DMS 273 (cell line): ENCODE measurements around the gene SPG11.
"Not testable (repeated sequence)": the region's sequence is repeated elsewhere in the genome, so short reads cannot be mapped to it uniquely, and the experiment has no call there.

ENCODE experiments used
- DNase-seq: peaks from one replicate; lab custom pipeline; 2025; ENCODE audit not compliant: unreplicated experiment; lab: John Stamatoyannopoulos, UW

SPG11 gene, protein sequence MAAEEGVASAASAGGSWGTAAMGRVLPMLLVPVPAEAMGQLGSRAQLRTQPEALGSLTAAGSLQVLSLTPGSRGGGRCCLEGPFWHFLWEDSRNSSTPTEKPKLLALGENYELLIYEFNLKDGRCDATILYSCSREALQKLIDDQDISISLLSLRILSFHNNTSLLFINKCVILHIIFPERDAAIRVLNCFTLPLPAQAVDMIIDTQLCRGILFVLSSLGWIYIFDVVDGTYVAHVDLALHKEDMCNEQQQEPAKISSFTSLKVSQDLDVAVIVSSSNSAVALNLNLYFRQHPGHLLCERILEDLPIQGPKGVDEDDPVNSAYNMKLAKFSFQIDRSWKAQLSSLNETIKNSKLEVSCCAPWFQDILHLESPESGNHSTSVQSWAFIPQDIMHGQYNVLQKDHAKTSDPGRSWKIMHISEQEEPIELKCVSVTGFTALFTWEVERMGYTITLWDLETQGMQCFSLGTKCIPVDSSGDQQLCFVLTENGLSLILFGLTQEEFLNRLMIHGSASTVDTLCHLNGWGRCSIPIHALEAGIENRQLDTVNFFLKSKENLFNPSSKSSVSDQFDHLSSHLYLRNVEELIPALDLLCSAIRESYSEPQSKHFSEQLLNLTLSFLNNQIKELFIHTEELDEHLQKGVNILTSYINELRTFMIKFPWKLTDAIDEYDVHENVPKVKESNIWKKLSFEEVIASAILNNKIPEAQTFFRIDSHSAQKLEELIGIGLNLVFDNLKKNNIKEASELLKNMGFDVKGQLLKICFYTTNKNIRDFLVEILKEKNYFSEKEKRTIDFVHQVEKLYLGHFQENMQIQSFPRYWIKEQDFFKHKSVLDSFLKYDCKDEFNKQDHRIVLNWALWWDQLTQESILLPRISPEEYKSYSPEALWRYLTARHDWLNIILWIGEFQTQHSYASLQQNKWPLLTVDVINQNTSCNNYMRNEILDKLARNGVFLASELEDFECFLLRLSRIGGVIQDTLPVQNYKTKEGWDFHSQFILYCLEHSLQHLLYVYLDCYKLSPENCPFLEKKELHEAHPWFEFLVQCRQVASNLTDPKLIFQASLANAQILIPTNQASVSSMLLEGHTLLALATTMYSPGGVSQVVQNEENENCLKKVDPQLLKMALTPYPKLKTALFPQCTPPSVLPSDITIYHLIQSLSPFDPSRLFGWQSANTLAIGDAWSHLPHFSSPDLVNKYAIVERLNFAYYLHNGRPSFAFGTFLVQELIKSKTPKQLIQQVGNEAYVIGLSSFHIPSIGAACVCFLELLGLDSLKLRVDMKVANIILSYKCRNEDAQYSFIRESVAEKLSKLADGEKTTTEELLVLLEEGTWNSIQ (N-terminal part only)

GRCh38 chr15:44663410-44664308 lies at the start of gene SPG11:
TSS of gene SPG11 (minus strand) at chr15:44663662. CDS start at chr15:44663647, 15 bp downstream.
- peak; percentile 97 for DNase-seq

DNA sequence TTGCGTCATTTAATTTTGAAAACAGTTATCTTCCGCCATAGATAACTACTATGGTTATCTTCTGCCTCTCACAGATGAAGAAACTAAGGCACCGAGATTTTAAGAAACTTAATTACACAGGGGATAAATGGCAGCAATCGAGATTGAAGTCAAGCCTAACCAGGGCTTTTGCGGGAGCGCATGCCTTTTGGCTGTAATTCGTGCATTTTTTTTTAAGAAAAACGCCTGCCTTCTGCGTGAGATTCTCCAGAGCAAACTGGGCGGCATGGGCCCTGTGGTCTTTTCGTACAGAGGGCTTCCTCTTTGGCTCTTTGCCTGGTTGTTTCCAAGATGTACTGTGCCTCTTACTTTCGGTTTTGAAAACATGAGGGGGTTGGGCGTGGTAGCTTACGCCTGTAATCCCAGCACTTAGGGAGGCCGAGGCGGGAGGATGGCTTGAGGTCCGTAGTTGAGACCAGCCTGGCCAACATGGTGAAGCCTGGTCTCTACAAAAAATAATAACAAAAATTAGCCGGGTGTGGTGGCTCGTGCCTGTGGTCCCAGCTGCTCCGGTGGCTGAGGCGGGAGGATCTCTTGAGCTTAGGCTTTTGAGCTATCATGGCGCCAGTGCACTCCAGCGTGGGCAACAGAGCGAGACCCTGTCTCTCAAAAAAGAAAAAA lies 49.0 kb upstream of the SPG11 start:
- peak; percentile 82 for DNase-seq

- DNase-seq = peak; percentile 62
Observed at GRCh38 chr15:44711743-44712345, 48.4 kb upstream of the SPG11 start.

GRCh38 chr15:44711096-44711742 lies 47.8 kb upstream of the SPG11 start, which contains the start of the genes B2M and PATL2:
TSS of gene B2M (plus strand) at chr15:44711517. CDS start at chr15:44711547, 30 bp downstream.
TSS of gene PATL2 (minus strand) at chr15:44711323. CDS start at chr15:44676490, 34,833 bp downstream.
- peak; percentile 96 for DNase-seq

DNA sequence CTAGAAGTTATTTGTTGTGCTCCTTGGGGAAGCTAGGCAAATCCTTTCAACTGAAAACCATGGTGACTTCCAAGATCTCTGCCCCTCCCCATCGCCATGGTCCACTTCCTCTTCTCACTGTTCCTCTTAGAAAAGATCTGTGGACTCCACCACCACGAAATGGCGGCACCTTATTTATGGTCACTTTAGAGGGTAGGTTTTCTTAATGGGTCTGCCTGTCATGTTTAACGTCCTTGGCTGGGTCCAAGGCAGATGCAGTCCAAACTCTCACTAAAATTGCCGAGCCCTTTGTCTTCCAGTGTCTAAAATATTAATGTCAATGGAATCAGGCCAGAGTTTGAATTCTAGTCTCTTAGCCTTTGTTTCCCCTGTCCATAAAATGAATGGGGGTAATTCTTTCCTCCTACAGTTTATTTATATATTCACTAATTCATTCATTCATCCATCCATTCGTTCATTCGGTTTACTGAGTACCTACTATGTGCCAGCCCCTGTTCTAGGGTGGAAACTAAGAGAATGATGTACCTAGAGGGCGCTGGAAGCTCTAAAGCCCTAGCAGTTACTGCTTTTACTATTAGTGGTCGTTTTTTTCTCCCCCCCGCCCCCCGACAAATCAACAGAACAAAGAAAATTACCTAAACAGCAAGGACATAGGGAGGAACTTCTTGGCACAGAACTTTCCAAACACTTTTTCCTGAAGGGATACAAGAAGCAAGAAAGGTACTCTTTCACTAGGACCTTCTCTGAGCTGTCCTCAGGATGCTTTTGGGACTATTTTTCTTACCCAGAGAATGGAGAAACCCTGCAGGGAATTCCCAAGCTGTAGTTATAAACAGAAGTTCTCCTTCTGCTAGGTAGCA lies 47.0 kb upstream of the SPG11 start:
- DNase-seq = peak; percentile 40

DNA sequence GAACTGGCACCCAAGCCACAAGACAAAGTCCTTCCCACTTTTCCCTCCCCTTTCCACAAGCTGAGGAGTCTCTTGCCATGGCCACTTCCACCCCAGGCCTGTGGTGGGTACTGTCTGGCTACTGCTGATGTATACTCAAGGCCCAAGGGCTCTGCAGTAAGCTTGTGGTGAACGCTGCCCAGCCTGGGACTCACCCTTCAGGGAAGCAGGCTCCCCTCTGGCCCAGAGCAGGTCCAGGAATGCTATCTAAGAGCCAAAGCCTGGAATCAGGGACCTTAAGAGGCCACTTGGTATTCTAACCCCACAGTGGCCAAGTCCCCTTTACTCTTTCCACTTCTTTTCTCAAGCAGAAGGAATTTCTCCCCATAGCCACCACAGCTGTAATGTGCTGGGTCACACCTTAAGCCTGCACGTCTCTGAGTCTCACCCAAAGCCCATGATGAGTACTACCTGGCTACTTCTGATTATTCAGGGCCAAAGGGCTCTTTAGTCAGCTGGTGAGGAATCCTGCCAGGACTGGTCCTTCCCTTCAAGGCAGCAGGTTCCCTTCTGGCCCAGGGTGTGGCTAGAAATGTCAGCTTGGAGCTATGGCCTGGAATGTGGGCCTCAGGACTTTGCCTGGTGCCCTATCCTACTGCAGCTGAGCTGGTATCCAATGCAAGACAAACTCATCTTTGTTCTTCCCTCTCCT lies 43.6 kb upstream of the SPG11 start:
- no peak for DNase-seq

DNA sequence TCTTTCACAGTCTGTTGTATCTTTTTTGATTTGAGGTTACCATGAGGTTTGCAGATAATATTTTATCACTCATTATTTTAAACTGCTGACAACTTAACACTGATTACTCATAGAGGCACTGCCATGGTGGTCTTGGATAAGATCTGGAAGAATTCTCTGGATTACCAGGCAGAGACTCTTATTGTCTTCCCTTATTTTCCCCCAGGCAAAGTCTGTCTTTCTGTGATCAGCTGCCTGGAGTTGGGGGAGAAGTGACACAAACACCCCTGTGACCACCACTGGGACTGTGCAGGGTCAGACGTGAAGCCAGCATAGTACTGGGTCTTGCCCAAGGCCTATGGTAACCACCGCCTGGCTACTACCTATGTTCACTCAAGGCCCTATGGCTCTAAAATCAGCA lies 42.9 kb upstream of the SPG11 start:
- no peak for DNase-seq

DNA sequence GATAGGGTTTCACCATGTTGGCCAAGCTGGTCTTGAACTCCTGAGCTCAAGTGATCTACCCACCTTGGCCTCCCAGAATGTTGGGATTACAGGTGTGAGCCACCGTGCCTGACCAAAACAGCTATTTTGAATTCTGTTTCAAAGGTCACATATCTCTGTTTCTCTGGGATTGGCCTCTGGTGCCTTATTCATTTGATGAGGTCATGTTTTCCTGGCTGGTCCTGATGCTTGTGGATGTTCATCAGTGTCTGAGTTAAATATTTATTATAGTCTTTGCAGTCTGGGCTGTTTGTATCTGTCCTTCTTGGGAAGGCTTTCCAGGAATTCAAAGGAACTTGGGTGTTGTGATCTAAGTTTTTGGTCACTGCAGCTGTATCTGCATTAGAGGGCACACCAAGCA lies 42.5 kb upstream of the SPG11 start:
- no peak for DNase-seq

DNA sequence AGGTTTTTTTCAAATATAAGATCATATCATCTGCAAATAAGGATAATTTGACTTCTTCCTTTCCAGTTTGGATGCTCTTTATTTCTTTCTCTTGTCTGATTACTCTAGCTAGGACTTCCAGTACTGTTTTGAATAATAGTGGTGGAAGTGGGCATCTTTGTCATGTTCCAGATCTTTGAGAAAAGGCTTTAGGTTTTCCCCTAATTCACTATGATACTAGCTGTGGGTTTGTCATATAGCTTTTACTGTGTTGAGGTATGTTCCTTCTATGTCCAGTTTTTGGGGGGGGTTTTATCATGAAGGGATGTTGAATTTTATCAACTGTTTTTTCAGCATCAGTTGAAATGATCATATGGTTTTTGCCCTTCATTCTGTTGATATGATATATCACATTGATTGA lies 37.2 kb upstream of the SPG11 start:
- not testable (repeated sequence) for DNase-seq

DNA sequence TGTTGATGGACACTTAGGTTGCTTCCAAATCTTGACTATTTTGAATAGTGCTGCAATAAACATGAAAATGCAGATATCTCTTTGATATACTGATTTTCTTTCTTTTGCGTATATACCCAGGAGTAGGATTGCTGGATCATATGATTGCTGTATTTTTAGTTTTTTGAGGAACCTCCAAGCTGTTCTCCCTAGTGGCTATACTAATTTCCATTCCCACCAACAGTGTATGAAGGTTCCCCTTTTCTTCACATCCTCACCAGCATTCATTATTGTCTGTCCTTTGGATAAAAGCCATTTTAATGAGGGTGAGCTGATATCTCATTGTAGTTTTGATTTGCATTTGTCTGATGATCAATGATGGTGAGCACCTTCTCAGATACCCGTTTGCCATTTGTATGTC lies 35.2 kb upstream of the SPG11 start:
- no peak for DNase-seq

DNA sequence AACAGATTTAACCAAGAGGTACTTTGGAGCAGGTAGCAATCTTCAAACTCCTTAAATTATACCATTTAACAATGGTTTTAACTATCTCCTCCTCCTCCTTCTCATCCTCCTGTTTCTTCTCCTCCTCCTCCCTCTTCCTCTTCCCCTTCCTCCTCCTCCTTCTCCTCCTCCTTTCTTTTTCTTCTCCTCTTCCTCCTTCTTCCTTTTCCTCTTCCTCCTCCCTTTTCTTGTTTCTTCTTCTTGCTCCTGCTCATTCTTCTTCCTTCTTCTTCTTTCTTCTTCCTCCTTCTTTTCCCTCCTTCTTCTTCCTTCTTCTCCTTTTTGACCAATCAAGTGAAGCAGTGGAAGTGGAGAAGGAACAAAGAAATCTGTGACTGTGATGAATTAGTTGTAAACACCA lies 33.6 kb upstream of the SPG11 start:
- DNase-seq = no peak

DNA sequence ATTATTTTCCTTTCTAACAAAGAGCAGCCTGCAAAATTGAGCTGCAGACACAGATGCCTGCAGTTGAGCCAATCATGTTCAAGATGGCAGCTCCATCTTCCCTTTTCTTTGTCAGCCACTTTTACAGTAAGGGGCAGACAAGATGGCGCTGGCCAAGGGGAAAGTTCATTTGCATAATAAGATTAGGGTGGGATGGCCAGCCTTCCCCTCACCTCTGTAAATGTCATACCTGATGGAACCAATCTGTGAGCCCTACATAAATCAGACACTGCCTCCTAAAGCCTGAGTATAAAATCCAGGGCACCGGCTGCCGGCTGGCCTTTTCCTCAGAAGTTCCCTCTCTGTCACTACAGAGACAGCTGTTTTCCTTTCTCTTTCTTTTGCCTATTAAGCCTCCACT lies 31.8 kb upstream of the SPG11 start:
- no peak for DNase-seq

- DNase-seq = no peak
Observed at GRCh38 chr15:44694416-44694815, 31.0 kb upstream of the SPG11 start.

- DNase-seq = no peak
Observed at GRCh38 chr15:44692659-44693058, 29.2 kb upstream of the SPG11 start.

GRCh38 chr15:44690245-44690644 lies 26.8 kb upstream of the SPG11 start:
- not testable (repeated sequence) for DNase-seq

DNA sequence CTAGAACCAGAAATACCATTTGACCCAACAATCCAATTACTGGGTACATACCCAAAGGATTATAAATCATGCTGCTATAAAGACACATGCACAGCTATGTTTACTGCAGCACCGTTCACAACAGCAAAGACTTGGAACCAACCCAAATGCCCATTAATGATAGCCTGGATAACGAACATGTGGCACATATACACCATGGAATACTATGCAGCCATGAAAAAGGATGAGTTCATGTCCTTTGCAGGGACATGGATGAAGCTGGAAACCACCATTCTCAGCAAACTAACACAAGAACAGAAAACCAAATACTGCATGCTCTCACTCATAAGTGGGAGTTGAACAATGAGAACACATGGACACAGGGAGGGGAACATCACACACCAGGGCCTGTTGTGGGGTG lies 25.9 kb upstream of the SPG11 start:
- not testable (repeated sequence) for DNase-seq
